Measurements from ENCODE around the gene HACL1. TPM values are rescaled to one million over a fixed set of nuclear protein-coding genes. Genes with fewer than 3 reads are reported as not detected.
"Not testable (repeated sequence)": the region's sequence is repeated elsewhere in the genome, so short reads cannot be mapped to it uniquely, and the experiment has no call there.

The HACL1 gene
- polyA plus RNA-seq, 1 donor: 6.9 TPM

- DNase-seq (ENCODE audit: low read depth): no peak
These were observed 29.4 kb upstream of the HACL1 start for GRCh38 chr3:15630646-15631350.

GRCh38 chr3:15629860-15630597 lies 28.7 kb upstream of the HACL1 start:
- DNase-seq (ENCODE audit: low read depth): no peak

GRCh38 chr3:15628967-15629366 lies 27.6 kb upstream of the HACL1 start:
- DNase-seq (ENCODE audit: low read depth): no peak

- no peak for DNase-seq (ENCODE audit: low read depth)
These were observed 22.4 kb upstream of the HACL1 start for GRCh38 chr3:15623535-15624440.

GRCh38 chr3:15619659-15620464 lies 18.5 kb upstream of the HACL1 start:
- not testable (repeated sequence) for DNase-seq (ENCODE audit: low read depth)

GRCh38 chr3:15616053-15616452 lies 14.7 kb upstream of the HACL1 start:
- DNase-seq (ENCODE audit: low read depth): no peak

- DNase-seq (ENCODE audit: low read depth): no peak
These were observed 13.6 kb upstream of the HACL1 start for GRCh38 chr3:15614958-15615357.

GRCh38 chr3:15612001-15612400 lies 10.6 kb upstream of the HACL1 start:
- no peak for DNase-seq (ENCODE audit: low read depth)

- no peak for DNase-seq (ENCODE audit: low read depth)
These were observed 9.6 kb upstream of the HACL1 start for GRCh38 chr3:15611018-15611417.

- DNase-seq (ENCODE audit: low read depth): no peak
These were observed 8.9 kb upstream of the HACL1 start for GRCh38 chr3:15610082-15610759.

- DNase-seq (ENCODE audit: low read depth): no peak
These were observed 5.1 kb upstream of the HACL1 start for GRCh38 chr3:15606434-15606891.

- DNase-seq (ENCODE audit: low read depth): not testable (repeated sequence)
These were observed 3.2 kb upstream of the HACL1 start for GRCh38 chr3:15604584-15604983.

- DNase-seq (ENCODE audit: low read depth): not testable (repeated sequence)
These were observed 1.4 kb upstream of the HACL1 start for GRCh38 chr3:15602816-15603215.

GRCh38 chr3:15602146-15602536 lies 772 bp upstream of the HACL1 start:
- no peak for DNase-seq (ENCODE audit: low read depth)

GRCh38 chr3:15601046-15601398 lies 347 bp downstream of the HACL1 start:
- no peak for DNase-seq (ENCODE audit: low read depth)

- DNase-seq (ENCODE audit: low read depth): no peak
These were observed 5.4 kb downstream of the HACL1 start for GRCh38 chr3:15595955-15596354.

- DNase-seq (ENCODE audit: low read depth): no peak
These were observed 8.4 kb downstream of the HACL1 start for GRCh38 chr3:15592968-15593367.

GRCh38 chr3:15591928-15592327 lies 9.4 kb downstream of the HACL1 start:
- no peak for DNase-seq (ENCODE audit: low read depth)

GRCh38 chr3:15591242-15591641 lies 10.1 kb downstream of the HACL1 start:
- no peak for DNase-seq (ENCODE audit: low read depth)

- no peak for DNase-seq (ENCODE audit: low read depth)
These were observed 16.1 kb downstream of the HACL1 start for GRCh38 chr3:15585111-15585845.
